Nephron progenitor cell (in vitro differentiated cells): ENCODE results near the gene DMPK.

Experiments
- DNase-seq: peaks from one replicate; pipeline ENCODE4 v3.0.0; 2021
- H3K27ac Mint-ChIP-seq: 2 replicates; pipeline ENCODE4 v1.8.0; 2021; ENCODE audit warnings: mild to moderate bottlenecking, moderate library complexity, mixed read lengths
- H3K27me3 Mint-ChIP-seq: 2 replicates; pipeline ENCODE4 v1.8.0; 2021; ENCODE audit warnings: mild to moderate bottlenecking, low read depth, mixed read lengths; ENCODE audit not compliant: poor library complexity
- H3K36me3 Mint-ChIP-seq: 2 replicates; pipeline ENCODE4 v1.8.0; 2021; ENCODE audit warnings: low read depth, mixed read lengths
- H3K4me1 Mint-ChIP-seq: 2 replicates; pipeline ENCODE4 v1.8.0; 2021; ENCODE audit warnings: mixed read lengths
- H3K4me3 Mint-ChIP-seq: 2 replicates; pipeline ENCODE4 v1.8.0; 2021; ENCODE audit warnings: mild to moderate bottlenecking, moderate library complexity, mixed read lengths
- H3K9me3 Mint-ChIP-seq: 2 replicates; pipeline ENCODE4 v1.8.0; 2021; ENCODE audit warnings: mild to moderate bottlenecking, moderate library complexity, mixed read lengths
- CTCF ChIP-seq: fragments of 200-600 bp; sonication (generic); IDR thresholded peaks from 2 replicates; pipeline ENCODE4 v1.5.0; 2021; ENCODE audit warnings: antibody characterized with exemption

DMPK gene

GRCh38 chr19:45782162-45782691, at the start of gene DMPK:
Gene DMPK (minus strand): TSS chr19:45782490. CDS start chr19:45782352, 138 bp downstream.
- peak within 1 kb of the TSS; percentile 36 for H3K4me3 Mint-ChIP-seq
- H3K9me3 Mint-ChIP-seq = no peaks in the 10 kb centered on the region
- no peak for DNase-seq
- H3K4me1 Mint-ChIP-seq = peaks cover 54% of the 10 kb centered on the region
- H3K27ac Mint-ChIP-seq = peak within 1 kb of the TSS; percentile 81
- no peak for TF ChIP-seq CTCF
- no peaks in the 10 kb centered on the region for H3K27me3 Mint-ChIP-seq
- H3K36me3 Mint-ChIP-seq = peaks cover 16% of the 10 kb centered on the region

- peak overlapping the region; percentile 71 for H3K27ac Mint-ChIP-seq
- H3K9me3 Mint-ChIP-seq = no peaks in the 10 kb centered on the region
- H3K36me3 Mint-ChIP-seq = peaks cover 56% of the 10 kb centered on the region
- no peak for TF ChIP-seq CTCF
- peaks cover 3% of the 10 kb centered on the region for H3K27me3 Mint-ChIP-seq
- no peak for DNase-seq
- H3K4me1 Mint-ChIP-seq = no peaks in the 10 kb centered on the region
- H3K4me3 Mint-ChIP-seq = no peak overlapping the region
These were observed 46.7 kb upstream of the DMPK start for GRCh38 chr19:45828945-45829344.

GRCh38 chr19:45828523-45828922, 46.2 kb upstream of the DMPK start:
- Mint-ChIP-seq H3K27ac (peak overlapping the region; percentile 81), H3K4me1 (no peaks in the 10 kb centered on the region), H3K9me3 (no peaks in the 10 kb centered on the region), H3K27me3 (peaks cover 3% of the 10 kb centered on the region), H3K36me3 (peaks cover 53% of the 10 kb centered on the region), H3K4me3 (no peak overlapping the region)
- TF ChIP-seq CTCF = no peak
- DNase-seq = no peak

DNA sequence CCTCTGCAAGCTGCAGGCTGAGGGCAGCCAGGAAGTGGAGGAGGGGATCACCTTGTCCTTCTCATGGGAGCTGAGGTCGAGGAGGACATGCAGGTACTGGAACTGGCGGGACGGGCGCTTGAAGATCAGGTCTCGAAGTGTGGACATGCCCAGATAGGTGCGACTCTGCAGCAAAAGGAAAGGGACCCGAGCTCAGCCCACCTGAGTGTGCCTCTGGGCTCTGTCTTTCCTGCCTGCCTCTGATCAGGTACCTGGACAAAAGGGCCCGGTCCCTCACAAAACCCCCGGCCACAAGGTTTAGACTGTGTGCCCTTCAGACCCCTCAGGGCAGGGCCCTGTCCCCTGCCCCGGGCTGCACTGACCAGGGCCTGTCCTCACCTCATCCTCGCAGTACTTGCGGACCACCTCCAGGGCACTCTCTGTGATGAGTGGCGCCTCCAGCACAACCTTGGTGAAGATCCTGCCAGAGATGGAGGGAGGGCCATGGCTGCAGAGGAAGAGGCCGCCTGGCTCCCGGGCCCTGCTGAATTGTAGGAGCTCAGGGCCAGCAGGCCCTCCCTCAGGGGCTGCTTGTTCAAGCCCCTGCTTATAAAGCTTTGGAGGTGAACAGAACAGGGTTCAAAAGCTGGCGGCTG, 45.3 kb upstream of the DMPK start:
- TF ChIP-seq CTCF = no peak
- Mint-ChIP-seq H3K36me3 (peaks cover 58% of the 10 kb centered on the region), H3K4me1 (no peaks in the 10 kb centered on the region), H3K9me3 (no peaks in the 10 kb centered on the region), H3K4me3 (no peak overlapping the region), H3K27ac (peak overlapping the region; percentile 91), H3K27me3 (no peaks in the 10 kb centered on the region)
- DNase-seq = no peak

GRCh38 chr19:45826934-45827333, 44.6 kb upstream of the DMPK start:
- DNase-seq = no peak
- H3K4me1 Mint-ChIP-seq = no peaks in the 10 kb centered on the region
- no peak overlapping the region for H3K4me3 Mint-ChIP-seq
- H3K36me3 Mint-ChIP-seq = peaks cover 53% of the 10 kb centered on the region
- no peak for TF ChIP-seq CTCF
- H3K27ac Mint-ChIP-seq = peak overlapping the region; percentile 91
- no peaks in the 10 kb centered on the region for H3K9me3 Mint-ChIP-seq
- H3K27me3 Mint-ChIP-seq = no peaks in the 10 kb centered on the region
